Panc1 (cell line): ENCODE results near the gene UGGT2. TPM values are rescaled to one million over a fixed set of nuclear protein-coding genes. Genes with fewer than 3 reads are reported as not detected.

Experiments used
- ATAC-seq: fragments of 200-7000 bp; cut with Tn5 transposase; 2 replicates; pipeline ENCODE4 v1.9.1; 2020; ENCODE audit warnings: mild to moderate bottlenecking, moderate library complexity
- BruUV-seq: library from RNA; stranded (reverse); fragments of 400-500 nt; replicated peaks from 2 replicates; lab custom pipeline; 2021; lab: Mats Ljungman, UMichigan
- CTCF ChIA-PET: fragments of 300-600 bp; sonication (Branson Sonifier 250); formaldehyde crosslinking; loops from one replicate; lab custom pipeline; 2022; ENCODE audit warnings: antibody characterized with exemption; lab: Charles Lee
- POLR2A ChIA-PET: fragments of 300-600 bp; sonication (Branson Sonifier 250); formaldehyde crosslinking; loops from one replicate; lab custom pipeline; 2022; ENCODE audit warnings: antibody characterized with exemption; lab: Charles Lee
- DNase-seq: peaks from one replicate; pipeline ENCODE4 v3.0.0-alpha.2; 2010; ENCODE audit warnings: low read depth, low spot score
- H3K27ac ChIP-seq: 2 replicates; pipeline ENCODE4 v1.5.1; 2011; ENCODE audit warnings: mild to moderate bottlenecking, low read length, inconsistent platforms
- H3K27me3 ChIP-seq: fragments of 200-500 bp; sonication (Bioruptor generic); 2 replicates; pipeline ENCODE4 v1.6.0; 2014; ENCODE audit warnings: low read length, inconsistent platforms; ENCODE audit not compliant: control insufficient read depth, insufficient read depth
- H3K36me3 ChIP-seq: fragments of 200-500 bp; sonication (Bioruptor generic); 2 replicates; pipeline ENCODE4 v1.5.1; 2014; ENCODE audit warnings: inconsistent platforms, mild to moderate bottlenecking, low read length, moderate library complexity; ENCODE audit not compliant: control insufficient read depth, insufficient read depth
- H3K4me1 ChIP-seq: 2 replicates; pipeline ENCODE4 v1.5.1; 2011; ENCODE audit warnings: inconsistent platforms, mild to moderate bottlenecking, low read length, moderate library complexity; ENCODE audit not compliant: control insufficient read depth, insufficient read depth
- H3K4me3 ChIP-seq, 2 experiments: 2 replicates each; pipeline ENCODE4 v1.5.1; 2011 to 2012; ENCODE audit warnings: low read depth in 2 of 2, low read length in 2 of 2, mild to moderate bottlenecking in 2 of 2, inconsistent platforms in 1 of 2, moderate library complexity in 1 of 2
- H3K9me3 ChIP-seq: fragments of 200-500 bp; sonication (Bioruptor generic); 2 replicates; pipeline ENCODE4 v1.5.1; 2014; ENCODE audit warnings: low read depth, mild to moderate bottlenecking, inconsistent platforms, low read length, moderate library complexity; ENCODE audit not compliant: control insufficient read depth, insufficient read depth
- POLR2AphosphoS5 ChIP-seq: IDR thresholded peaks from 2 replicates; pipeline ENCODE4 v1.6.1; 2012; ENCODE audit warnings: mild to moderate bottlenecking, low read depth, low read length, moderate library complexity
- SIN3A ChIP-seq: IDR thresholded peaks from 2 replicates; pipeline ENCODE4 v1.6.1; 2012; ENCODE audit warnings: low read depth, mild to moderate bottlenecking, low read length, moderate library complexity, borderline replicate concordance; ENCODE audit not compliant: insufficient read depth
- TCF7L2 ChIP-seq: IDR thresholded peaks from 2 replicates; pipeline ENCODE4 v1.6.1; 2011; ENCODE audit warnings: mild to moderate bottlenecking, low read depth, low read length, inconsistent platforms
- in situ Hi-C: cut with HindIII; loops from 2 replicates; pipeline ENCODE4 v1.10.0; 2016; ENCODE audit warnings: low sequenced_read_pairs, low pct_unique_long_range_greater_than_20kb
- intact Hi-C: fragments of 100-400 bp; cut with micrococcal nuclease; formaldehyde crosslinking; loops from one replicate; pipeline ENCODE4 v1.10.0; 2022; ENCODE audit not compliant: unreplicated experiment
- total RNA-seq: library from RNA; stranded (reverse); gene quantifications from one replicate; pipeline ENCODE4 v1.2.1, GENCODE V29; 2021; ENCODE audit not compliant: unreplicated experiment
- TF ChIP-seq, protein P1 (sequence below), 2 experiments: IDR thresholded peaks; 2 replicates each; pipeline ENCODE4 v1.6.1; 2011 to 2012; ENCODE audit warnings: low read depth in 2 of 2, control low read depth in 1 of 2, low read length in 1 of 2, mild to moderate bottlenecking in 1 of 2, moderate library complexity in 1 of 2; ENCODE audit not compliant: insufficient read depth in 1 of 2
- TF ChIP-seq, protein P2 (sequence below): fragments of 450-650 bp; IDR thresholded peaks from 2 replicates; pipeline ENCODE4 v1.5.1; 2017; ENCODE audit warnings: mild to moderate bottlenecking

Gene UGGT2
- total RNA-seq, 1 experiment from 2014 or later, result 22.9 TPM

DNA sequence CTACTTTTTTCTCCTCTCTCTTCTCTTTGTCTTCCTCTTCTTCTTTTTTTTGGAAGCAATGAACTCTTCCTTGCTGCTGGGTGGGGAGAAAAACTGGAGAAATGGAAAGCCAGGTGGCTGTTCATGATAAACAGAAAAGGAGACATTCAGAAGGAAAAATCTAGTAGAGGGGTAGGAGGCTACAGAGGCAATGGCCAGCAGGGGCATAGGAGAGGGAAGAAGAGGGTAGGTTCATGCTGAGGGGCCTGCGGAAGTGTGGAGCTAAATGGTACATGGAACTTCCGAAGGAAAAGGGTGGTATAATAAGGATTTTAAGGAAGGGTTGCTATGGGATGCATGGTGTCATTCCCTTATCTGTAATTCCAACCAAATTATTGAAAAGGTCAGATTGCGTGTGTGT is 19.2 kb upstream of the UGGT2 start:
- peaks cover 3% of the 10 kb centered on the region; the same call in 1 of the 2 replicates for H3K27me3 ChIP-seq
- ATAC-seq, result no peak
- no peaks in the 10 kb centered on the region for H3K9me3 ChIP-seq
- no TSS peak for BruUV-seq
- no peak for DNase-seq
- no peak overlapping the region for H3K27ac ChIP-seq
- H3K36me3 ChIP-seq, result no peaks in the 10 kb centered on the region
- TF ChIP-seq TCF7L2, result no peak
- TF ChIP-seq, protein P1, sequence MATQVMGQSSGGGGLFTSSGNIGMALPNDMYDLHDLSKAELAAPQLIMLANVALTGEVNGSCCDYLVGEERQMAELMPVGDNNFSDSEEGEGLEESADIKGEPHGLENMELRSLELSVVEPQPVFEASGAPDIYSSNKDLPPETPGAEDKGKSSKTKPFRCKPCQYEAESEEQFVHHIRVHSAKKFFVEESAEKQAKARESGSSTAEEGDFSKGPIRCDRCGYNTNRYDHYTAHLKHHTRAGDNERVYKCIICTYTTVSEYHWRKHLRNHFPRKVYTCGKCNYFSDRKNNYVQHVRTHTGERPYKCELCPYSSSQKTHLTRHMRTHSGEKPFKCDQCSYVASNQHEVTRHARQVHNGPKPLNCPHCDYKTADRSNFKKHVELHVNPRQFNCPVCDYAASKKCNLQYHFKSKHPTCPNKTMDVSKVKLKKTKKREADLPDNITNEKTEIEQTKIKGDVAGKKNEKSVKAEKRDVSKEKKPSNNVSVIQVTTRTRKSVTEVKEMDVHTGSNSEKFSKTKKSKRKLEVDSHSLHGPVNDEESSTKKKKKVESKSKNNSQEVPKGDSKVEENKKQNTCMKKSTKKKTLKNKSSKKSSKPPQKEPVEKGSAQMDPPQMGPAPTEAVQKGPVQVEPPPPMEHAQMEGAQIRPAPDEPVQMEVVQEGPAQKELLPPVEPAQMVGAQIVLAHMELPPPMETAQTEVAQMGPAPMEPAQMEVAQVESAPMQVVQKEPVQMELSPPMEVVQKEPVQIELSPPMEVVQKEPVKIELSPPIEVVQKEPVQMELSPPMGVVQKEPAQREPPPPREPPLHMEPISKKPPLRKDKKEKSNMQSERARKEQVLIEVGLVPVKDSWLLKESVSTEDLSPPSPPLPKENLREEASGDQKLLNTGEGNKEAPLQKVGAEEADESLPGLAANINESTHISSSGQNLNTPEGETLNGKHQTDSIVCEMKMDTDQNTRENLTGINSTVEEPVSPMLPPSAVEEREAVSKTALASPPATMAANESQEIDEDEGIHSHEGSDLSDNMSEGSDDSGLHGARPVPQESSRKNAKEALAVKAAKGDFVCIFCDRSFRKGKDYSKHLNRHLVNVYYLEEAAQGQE (IDR thresholded peaks at IDR 0.05; ENCODE audit: insufficient read depth in 1 of 2, low read depth in 2 of 2, low read length in 1 of 2), result no peak
- TF ChIP-seq POLR2AphosphoS5, result no peak
- TF ChIP-seq SIN3A, result no peak
- H3K4me1 ChIP-seq, result no peaks in the 10 kb centered on the region
- intact Hi-C loops, result no loop called here
- CTCF ChIA-PET, result interaction anchor here (0.7 kb wide), 1 partner anchor 194 kb away, joined by 4 read pairs; no protein-coding TSS in a partner anchor
- in situ Hi-C loops, result no loop called here
- POLR2A ChIA-PET, result no interaction called here
- no peak overlapping the region for H3K4me3 ChIP-seq

DNA sequence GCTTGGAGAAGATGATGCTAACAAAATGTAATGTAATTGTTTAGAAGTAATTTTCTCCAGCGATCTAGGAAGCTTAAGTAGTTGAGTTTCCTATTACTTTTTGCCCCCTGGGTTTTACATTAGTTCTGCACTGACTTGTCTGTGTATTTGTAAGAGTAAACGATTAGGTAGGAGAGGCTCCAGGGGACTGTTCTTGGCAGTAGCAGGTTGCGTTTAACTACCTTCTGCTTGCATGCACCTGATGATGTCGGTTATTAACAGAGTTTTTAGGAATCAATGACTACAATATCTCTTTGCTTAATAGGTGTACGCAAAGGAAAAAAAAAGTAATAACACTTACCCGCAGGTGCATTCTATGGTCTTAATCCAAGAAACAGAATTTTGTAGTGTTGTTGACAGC is 18.3 kb upstream of the UGGT2 start:
- Histone ChIP-seq H3K4me3 (no peak overlapping the region), H3K4me1 (no peaks in the 10 kb centered on the region), H3K27me3 (peaks cover 3% of the 10 kb centered on the region; the same call in 1 of the 2 replicates), H3K27ac (no peak overlapping the region), H3K9me3 (no peaks in the 10 kb centered on the region), H3K36me3 (no peaks in the 10 kb centered on the region)
- no peak for DNase-seq
- intact Hi-C loops (no loop called here), in situ Hi-C loops (no loop called here)
- ATAC-seq, result no peak
- ChIA-PET CTCF (no interaction called here), POLR2A (no interaction called here)
- no TSS peak for BruUV-seq
- no peak for TF ChIP-seq SIN3A
- TF ChIP-seq, protein P1 (IDR thresholded peaks at IDR 0.05; ENCODE audit: insufficient read depth in 1 of 2, low read depth in 2 of 2, low read length in 1 of 2), result no peak
- TF ChIP-seq TCF7L2, result no peak
- TF ChIP-seq POLR2AphosphoS5, result no peak
- TF ChIP-seq, protein P2, sequence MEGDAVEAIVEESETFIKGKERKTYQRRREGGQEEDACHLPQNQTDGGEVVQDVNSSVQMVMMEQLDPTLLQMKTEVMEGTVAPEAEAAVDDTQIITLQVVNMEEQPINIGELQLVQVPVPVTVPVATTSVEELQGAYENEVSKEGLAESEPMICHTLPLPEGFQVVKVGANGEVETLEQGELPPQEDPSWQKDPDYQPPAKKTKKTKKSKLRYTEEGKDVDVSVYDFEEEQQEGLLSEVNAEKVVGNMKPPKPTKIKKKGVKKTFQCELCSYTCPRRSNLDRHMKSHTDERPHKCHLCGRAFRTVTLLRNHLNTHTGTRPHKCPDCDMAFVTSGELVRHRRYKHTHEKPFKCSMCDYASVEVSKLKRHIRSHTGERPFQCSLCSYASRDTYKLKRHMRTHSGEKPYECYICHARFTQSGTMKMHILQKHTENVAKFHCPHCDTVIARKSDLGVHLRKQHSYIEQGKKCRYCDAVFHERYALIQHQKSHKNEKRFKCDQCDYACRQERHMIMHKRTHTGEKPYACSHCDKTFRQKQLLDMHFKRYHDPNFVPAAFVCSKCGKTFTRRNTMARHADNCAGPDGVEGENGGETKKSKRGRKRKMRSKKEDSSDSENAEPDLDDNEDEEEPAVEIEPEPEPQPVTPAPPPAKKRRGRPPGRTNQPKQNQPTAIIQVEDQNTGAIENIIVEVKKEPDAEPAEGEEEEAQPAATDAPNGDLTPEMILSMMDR, result no peak
